Stimulated activated CD4-positive, alpha-beta T cell treated with anti-CD3 and anti-CD28 coated beads, Interleukin-15, amount 100 ng/mL, for 24 hours (primary cell): ENCODE measurements around the gene NTHL1.
"Not testable (repeated sequence)": the region's sequence is repeated elsewhere in the genome, so short reads cannot be mapped to it uniquely, and the experiment has no call there.

Experiments used
- DNase-seq: peaks from one replicate; pipeline ENCODE4 v3.0.0-alpha.2; 2020

Gene NTHL1

DNA sequence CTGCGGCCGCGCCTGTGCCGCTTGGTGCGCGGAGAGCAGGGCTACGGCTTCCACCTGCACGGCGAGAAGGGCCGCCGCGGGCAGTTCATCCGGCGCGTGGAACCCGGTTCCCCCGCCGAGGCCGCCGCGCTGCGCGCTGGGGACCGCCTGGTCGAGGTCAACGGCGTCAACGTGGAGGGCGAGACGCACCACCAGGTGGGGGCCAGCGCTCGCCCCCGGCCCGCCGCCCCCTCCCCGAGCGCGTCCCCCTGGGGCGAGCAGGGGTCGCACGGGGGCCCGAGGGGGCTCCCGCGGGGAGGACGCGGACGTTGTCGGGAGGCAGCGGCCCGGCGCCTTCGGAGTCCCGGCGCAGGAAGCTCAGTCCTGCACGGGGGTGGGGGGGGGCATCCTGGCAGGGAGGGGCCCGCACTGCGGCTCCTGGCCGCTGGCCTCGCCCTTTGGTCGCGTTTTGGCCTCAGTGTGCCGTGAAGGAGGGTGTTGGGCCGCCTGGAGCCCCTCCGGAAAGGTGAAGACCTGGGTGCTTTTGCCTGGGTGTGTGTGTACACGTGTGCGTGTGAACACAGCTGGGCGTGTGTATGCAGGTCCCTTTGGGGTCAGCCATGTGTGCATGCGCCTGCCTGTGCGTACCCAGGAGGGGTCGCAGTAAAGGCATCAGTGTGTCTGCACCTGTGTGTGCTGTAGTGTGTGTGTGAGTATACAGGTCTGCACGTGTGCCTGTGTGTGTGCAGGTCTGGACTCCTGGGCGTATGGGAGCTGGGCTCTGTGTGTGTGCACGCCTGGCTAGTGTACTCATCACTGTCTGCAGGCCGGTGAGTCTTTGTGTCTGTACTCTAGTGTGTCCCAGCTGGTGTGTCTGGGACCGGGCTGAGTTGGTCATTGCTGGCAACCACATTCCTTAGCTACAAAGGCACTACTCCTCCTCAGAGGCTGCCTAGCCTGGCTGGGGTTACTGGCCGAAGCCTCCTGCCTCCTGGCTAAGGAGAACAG is 20.3 kb downstream of the NTHL1 start:
- no peak for DNase-seq

DNA sequence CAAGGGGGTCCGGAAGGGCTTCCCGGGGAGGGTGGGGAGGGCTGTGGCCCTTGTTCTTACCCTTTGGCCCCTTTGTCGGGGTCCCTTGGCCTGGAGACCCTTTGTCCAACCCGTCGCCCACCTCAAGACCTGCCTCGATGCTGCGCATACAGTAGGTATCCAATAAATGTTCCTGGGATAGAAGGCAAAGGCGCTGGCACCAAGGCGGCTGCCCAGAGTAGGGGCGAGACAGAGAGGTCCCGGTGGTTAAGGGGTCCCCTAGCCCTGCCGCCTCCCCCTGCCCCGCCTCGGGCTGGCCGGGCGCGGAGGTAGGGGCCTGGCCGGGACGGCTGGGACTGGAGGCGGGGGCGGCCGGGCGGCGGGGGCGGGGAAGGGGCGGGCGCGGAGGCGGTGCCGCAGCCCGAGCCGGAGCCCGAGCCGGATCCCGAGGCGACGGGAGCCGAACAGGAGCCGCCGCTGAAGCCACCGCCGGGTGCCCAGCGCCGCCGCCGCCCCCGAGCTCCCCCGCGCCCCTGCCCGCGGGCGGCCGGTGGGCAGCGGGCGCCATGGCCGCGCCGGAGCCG is 21.1 kb downstream of the NTHL1 start, which contains the start of gene NHERF2:
NHERF2 (plus strand) TSS at position 442 of the 563 bp plus-strand sequence; CDS start at position 546, 104 bp downstream.
- DNase-seq = peak; percentile 37

DNA sequence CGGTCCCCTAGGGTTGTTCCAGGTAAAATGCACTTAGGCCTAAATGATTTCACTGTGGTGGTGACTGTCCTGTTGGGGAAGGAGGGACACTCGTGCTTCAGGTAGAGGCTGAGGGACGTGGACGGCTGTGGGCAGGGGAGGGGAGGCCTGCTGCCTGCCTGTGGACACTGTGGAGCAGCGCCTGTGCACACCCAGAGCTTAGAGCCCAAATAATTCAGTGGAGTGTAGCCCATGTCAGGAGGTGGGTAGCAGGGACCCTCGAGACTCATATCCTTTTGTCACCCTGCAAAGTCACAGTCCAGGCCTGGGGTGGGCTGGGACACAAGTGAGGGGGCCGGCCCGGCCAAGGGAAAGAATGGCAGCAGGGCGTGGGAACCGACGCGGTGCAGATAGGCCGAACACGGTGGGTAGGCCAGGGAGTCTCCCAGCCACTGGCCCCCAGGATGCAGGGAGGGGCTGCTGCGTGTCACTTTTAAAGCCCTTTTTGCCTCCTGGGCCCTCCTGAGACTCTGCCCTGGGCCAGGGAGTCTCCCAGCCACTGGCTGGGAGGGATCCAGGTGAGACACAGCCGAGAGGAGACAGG is 21.7 kb downstream of the NTHL1 start:
- DNase-seq = no peak

DNA sequence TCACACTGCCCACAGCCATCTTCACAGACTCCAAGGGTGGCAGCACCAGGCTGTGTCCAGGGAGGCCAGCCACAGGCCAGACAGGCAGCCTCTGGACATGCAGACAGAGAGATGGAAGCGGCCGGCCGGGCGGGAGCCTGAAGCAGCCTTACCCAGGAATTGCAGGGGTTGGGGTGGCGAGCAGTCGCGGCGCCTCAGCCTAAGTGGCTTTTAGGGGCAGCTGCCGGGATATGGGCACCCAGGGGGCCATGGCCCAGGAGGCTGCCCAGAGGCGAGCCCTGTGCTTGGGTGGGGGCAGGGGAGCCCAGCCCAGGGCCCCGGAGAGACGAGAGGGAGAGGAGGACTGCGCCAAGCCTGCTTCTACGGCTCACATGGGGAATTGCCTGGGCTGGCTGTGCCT is 22.4 kb downstream of the NTHL1 start:
- no peak for DNase-seq

DNA sequence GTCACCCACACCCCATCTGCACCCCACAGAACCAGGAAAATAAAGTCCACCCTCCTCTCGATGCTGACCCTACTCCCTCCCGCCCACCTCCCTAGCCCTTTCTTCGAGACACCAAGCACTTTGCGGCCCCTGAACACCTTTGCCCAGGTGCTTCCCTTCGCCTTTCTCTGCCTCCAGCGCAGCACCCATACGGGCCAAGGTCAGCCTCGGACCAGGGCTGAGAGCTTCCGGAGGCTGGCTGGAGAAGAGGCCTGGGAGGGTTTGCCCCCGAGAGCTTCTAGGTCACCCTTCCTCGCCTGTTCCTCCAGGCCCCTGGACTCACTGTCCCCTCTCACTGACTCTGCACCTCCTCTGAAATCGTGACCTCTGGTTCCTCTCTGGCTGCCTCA is 23.6 kb downstream of the NTHL1 start:
- no peak for DNase-seq

DNA sequence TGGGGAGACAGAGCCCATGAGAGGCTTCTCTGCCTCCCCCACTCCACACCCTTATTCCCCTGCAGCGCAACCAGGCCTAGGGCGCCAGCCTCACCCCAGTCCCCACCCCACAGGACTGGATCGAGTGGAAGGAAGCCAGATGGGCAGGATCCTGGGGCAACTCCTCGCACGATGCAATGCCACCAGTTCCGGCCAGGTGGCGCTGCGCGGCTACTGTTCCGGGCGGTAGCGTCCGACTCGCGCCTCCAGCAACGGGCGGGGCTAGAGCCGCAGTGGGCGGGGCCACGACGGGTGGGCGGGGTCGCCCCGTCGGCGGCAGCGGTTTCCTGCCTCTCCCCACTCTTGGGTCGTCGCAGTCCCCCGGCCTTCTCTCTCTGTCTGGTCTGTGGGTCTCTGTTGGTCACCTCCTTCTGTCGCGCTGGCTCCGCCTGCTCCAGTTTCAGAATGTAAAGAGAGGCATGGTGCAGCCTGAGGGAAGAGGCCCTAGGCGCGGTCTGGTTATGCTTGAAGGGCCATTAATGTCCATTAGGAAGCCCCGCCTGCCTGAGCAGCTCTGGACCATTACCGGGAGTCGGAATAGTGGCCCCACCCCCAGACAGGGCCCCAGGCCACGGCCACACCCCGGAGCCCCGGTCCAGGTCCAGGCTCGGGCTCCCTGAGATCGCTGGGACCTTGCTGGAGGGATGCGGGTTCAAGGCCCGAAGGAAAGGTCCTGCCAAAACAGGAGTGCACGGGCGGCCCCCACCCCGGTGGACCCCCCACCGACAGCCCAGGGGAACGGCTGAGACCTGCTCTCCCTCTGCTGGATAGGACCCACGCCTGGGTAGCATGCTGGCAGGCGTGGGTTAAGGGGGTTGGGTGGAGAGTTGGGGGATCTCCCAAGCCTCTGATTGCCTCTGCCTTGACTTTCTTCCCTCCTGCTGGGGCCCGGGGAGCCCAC is 24.3 kb downstream of the NTHL1 start:
- DNase-seq = peak; percentile 95

DNA sequence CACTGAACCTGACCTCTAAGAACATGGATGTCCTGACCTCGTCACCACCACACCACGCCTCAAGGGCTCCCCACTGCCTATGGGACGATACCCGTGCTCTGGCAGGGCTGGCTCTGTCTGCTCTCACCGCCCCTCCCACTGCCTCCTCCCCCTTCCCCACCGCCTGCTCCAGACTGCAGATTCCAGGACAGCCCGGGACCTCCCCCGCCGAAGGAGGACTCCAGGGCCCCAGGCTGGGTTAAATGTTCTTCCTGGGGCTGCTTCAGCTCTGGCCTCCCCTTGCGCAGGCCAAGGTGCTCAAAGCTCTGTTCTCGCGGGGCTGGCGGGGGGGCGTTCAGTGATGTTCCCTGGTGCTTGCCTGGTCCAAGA is 24.9 kb downstream of the NTHL1 start:
- peak; percentile 57 for DNase-seq

DNA sequence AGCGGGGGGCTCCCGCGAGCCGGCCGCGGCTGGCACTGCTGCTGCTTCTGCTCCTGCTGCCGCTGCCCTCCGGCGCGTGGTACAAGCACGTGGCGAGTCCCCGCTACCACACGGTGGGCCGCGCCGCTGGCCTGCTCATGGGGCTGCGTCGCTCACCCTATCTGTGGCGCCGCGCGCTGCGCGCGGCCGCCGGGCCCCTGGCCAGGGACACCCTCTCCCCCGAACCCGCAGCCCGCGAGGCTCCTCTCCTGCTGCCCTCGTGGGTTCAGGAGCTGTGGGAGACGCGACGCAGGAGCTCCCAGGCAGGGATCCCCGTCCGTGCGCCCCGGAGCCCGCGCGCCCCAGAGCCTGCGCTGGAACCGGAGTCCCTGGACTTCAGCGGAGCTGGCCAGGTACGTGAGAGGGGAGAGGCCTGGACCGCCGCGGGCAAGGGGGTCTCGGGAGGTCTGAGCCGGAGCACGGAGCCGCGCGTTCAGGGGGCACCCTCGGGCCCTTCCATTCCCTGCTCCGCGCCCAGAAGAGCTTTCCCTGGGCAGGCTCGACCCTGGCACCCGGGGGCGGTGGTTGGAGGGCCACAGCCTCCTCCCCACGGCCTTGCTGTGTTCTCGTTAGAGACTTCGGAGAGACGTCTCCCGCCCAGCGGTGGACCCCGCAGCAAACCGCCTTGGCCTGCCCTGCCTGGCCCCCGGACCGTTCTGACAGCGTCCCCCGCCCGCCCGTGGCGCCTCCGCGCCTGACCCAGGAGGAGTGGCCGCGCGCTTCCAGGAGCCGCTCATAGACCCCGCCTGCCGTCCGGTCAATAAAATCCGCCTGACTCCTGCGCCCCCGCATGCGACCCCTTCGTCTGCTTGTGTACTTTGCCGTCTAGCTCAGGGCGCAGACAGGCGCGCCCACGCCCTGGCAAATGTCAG is 27.5 kb downstream of the NTHL1 start:
- no peak for DNase-seq

DNA sequence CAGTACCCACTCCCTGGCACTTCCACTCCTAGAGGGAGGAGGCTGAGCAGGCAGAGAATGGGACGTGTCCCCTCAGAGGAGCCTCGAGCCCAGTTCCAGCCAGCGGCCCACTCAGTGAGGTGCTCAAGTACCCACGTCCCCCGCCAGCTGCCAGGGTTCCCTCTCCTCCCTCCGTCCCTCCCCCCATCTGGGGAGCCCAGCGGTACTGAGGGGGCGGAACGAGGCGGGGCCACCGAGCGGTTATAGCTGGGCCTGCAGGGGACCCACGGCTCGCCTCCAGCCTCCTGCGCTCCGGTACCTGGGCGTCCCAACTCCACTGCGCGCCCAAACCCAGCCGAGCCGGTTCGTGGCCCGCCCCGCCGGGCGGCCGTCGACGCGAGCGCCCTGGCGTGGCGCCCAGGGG is 28.1 kb downstream of the NTHL1 start, which contains the start of gene NPW:
NPW (plus strand) TSS at position 268 of the 403 bp plus-strand sequence.
- peak; percentile 67 for DNase-seq

DNA sequence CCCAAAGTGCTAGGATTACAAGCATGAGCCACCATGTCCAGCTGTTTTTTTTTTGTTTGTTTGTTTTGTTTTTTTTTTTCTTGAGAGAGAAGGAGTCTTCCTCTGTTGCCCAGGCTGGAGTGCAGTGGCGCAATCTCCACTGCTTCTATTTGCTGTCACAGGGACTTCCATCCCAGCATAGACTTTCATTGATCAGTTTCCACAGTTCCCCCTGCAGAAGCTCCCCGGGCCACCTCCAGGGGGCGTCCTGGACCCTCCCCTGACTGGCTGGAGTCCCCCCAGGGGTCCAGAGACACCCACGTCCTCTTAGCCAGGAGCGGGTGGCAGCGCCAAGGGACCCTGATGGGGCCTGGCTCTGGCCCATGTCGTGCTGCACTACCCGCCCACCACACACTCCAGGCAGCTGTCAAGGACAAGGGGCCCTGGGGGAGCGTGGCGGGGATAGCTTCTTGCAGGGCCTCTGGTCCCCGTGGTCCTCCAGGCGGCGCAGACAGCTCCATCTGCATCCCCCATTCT is 31.2 kb downstream of the NTHL1 start:
- no peak for DNase-seq

DNA sequence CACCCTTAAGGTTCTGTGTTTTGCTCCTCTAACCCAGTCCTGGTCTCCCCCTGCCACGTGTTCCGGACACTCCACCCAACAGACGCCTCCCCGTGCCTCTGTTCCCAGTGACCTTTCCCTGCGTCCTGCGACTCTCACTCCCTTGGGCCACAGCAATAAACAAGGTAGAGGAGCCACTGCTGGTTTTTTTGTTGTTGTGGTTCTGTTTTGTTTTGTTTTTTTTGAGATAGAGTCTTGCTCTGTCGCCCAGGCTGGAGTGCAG is 31.8 kb downstream of the NTHL1 start:
- DNase-seq = no peak

DNA sequence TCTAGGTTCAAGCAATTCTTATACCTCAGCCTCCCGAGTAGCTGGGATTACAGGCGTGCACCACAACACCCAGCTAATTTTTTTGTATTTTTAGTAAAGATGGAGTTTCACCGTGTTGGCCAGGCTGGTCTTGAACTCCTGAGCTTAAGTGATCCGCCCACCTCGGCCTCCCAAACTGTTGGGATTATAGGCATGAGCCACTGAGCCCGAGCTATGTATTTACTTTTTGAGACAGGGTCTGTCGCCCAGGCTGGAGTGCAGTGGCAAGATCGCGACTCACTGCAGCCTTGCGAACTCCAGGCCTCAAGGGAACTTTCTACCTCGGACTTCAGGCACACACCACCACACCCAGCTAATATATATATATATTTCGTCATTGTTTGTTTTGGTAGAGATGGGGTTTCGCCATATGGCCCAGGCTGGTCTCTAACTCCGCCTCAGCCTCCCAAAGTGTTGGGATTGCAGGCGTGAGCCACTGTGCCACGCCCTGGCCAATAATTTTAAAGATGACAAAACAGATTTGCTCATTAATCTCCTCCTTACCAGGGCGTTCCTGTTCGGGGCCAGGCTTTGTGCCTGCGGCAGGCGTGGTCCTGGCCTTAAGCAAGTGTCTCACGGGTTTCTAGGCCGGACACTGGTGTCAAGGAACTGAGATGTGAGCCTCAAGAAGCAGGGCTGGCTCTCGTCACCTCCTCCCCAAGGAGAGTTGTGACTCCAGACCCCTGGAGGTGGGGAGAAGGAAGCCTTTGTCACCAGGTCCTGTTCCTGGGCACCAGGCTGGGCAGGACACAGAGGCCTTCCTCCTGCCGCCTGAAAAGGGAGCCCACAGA is 32.3 kb downstream of the NTHL1 start:
- no peak for DNase-seq

DNA sequence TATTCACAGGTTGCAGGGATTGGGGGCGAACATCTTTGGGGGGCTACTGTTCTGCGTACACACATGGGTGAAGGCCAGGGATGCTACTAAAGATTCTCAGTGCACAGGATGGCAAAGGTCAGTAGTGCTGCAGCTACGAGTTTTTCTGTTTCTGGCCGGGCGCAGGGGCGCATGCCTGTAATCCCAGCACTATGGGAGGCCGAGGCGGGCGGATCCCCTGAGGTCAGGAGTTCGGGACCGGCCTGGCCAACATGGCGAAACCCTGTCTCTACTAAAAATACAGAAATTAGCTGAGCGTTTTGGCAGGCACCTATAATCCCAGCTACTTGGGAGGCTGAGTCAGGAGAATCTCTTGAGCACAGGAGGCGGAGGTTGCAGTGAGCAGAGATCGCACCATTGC is 34.1 kb downstream of the NTHL1 start:
- DNase-seq = no peak

DNA sequence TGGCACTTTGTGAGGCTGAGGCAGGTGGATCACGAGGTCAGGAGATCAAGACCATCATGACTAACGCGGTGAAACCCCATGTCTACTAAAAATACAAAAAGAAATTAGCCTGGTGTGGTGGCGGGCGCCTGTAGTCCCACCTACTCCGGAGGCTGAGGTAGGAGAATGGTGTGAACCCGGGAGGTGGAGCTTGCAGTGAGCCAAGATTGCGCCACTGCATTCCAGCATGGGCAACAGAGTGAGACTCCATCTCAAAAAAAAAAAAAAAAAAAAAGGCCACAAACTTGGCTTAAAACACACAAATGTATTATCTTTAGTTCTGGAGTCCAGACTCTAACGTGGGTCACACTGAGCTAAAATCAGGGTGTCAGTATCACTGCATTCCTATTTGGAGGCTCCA is 35.9 kb downstream of the NTHL1 start:
- not testable (repeated sequence) for DNase-seq

DNA sequence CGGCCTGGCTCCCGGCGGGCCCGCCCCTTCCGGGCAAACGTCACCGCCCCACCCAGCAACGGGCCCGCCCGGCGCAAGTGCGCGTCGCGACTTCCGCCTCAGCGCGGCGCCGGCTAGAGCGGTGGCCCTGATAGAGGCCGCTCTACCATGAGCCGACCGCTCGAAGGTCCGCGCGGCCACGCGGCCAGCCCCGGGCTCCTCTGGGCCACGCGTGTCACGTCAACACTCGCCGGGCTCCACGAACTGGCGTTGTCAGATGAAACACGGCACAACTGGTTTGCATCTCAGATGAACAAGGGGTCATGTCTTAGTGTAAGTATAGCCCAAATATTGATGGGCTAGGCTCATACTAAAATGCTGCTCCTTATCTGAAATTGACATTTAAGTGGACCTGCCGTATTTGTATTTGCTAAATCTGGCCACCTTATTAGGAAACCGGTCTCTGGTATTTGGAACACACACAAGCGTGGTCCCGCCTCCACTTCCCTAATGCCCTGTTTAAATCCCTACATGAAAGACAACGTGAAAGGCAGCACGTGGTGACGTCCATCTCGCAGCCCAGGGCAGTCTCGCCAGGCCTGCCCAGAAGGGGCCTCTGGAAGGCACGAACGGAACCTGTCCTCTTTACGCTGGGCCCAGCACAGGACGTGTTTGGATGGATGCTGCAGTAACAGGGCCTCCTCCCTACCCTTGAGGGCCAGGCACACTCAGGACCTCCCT is 37.7 kb downstream of the NTHL1 start, which contains the start of gene ZNF598:
ZNF598 (minus strand) TSS at position 31 of the 720 bp plus-strand sequence.
- DNase-seq = peak; percentile 86

DNA sequence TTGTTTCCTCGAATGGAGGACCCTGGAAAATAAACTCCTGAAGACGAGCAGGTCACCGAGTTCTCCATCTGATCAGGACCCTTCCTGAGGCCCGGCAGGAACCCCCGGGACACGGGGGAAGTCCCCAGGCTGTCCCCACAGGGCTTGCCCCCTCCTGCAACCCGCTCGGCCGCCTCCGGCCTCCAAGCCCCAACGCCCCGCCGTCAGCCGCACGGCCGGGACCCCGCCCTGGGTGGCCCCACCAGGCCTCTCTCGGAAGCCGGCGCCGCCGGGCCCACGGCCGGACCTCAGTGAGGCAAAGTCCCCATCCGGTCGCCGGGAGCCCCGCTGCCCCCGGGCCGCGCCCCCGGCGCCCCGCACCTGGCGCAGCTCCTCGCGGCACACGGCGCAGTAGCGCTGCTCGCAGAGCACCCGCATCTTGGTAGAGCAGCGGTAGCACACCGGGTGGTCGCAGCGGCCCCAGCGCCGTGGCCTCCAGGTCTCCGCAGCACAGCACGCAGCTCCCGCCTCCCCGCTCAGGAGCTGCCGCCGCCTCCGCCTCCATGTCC is 38.4 kb downstream of the NTHL1 start:
- no peak for DNase-seq

DNA sequence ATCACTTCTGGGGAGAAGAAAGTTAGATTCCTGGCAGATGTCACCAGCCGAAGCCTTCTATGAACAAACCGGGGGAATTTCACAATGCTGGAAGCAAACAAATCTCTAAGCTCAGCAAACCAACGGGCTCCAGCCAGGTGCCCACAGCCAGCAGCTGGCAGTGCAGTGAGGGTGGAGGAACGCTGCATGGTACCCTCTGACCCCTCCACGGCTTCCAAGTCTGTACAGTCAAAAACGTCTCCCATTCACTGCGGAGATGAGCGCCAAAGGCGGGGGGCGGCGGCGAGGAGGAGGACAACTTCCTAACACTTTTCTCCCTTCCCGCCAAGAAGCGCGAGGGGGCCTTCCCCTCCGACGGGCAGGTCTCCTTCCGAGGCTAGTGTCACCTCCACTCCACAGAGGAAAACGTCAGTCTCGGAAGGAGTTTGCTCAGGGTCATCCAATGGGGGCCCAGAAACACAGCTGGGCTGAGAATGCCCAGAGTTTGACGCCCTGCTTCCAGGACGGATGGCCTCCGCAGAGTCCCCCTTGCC is 38.9 kb downstream of the NTHL1 start:
- peak; percentile 65 for DNase-seq

DNA sequence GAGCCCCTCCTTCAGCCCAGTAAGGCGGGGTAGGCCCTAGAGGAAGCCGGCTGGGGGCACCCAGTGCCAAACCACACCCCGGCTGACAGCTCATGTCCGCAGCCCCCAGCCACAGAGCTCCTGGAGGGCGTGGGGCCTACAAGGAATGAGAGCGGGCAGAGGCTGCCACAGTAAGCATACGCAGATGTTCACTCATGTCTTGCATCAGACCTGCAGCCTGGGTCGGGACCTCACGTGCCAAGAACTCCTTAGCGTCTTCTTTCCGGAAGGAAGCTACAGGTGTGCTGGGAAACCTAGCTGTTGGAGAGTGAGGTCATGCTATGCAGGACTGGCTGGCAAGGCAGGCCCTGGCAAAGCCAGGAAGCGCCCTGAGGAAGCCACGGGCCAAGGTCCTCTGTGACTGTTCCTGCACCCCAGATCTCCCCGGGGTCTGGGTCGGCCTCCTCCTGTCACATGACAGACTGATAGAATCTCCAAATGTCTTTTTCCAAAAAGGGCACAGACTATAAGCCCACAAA is 39.6 kb downstream of the NTHL1 start:
- no peak for DNase-seq
